DND-41 (cell line): ENCODE results near the gene TP53AIP1.

Experiments used
- CTCF ChIP-seq: IDR thresholded peaks from 2 replicates; pipeline ENCODE4 v1.5.1; 2012; ENCODE audit warnings: borderline replicate concordance, low read length, moderate library complexity, mild to moderate bottlenecking; ENCODE audit not compliant: poor library complexity, severe bottlenecking; ENCODE audit errors: extremely low read depth
- EZH2 ChIP-seq: IDR thresholded peaks from 3 replicates; pipeline ENCODE4 v1.6.1; 2012; ENCODE audit warnings: borderline replicate concordance, low read depth, mild to moderate bottlenecking, moderate library complexity, low read length, inconsistent platforms; ENCODE audit not compliant: severe bottlenecking

- TF ChIP-seq CTCF (no peak), EZH2 (no peak)
Measured at GRCh38 chr11:128891913-128892398, 50.7 kb downstream of the TP53AIP1 start.
